ENCODE results near the gene HEXIM2.
A peak's percentile ranks its signal among the peaks of the same experiment; 100 is the strongest.

HEXIM2 gene

DNA sequence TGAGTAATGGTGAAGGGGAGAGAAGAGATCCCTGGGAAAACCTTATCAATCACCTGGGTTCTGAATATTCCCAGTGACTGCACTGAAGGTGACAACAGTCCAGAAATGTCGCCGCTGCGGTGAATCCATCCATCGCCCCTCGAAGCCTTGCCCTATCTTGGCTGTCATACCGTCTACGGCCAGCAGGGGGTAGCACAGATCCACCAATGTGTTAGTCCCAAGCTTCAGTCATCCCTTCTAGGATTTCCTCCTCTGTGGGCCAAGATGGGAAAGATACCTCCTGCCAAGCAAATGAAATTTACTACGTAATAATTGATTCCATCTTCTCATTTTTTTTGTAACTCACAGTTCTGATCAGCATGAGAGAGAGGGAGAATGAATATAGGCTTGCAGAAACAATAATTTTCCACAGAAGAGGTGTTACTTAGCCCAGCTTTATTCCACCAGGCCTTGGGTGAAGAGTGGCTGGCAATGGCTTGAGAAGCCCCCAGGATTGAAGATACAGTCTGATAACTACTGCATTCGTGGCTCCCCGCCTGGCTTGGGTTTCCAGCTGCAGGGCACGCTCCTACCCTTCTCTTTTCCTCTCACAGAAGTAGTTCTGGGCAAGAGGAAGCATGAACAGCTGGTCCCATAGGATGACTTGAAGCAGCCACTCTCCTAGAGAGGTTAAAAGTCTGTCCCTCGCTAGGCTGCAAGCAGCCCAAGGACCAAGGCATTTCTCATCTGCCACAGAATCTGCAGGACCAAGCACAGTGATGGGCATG, 57.4 kb downstream of the HEXIM2 start:
- DNase-seq (ENCODE audit: extremely low read depth in 1 of 2, low read depth in 1 of 2), result peak; percentile 79 to 83
